Astrocyte of the cerebellum (primary cell): Measurements from ENCODE around the gene CDHR4.

Experiments used
- DNase-seq: peaks from one replicate; pipeline ENCODE4 v3.0.0-alpha.2; 2011; ENCODE audit warnings: low read depth
- H3K4me3 ChIP-seq: 2 replicates; pipeline ENCODE4 v1.5.1; 2011; ENCODE audit warnings: mild to moderate bottlenecking, low read depth, low read length, moderate library complexity
- in situ Hi-C: cut with HindIII; loops from 2 replicates; pipeline ENCODE4 v1.10.0; 2017; ENCODE audit warnings: low sequenced_read_pairs
- TF ChIP-seq, protein P1 (sequence below): IDR thresholded peaks from 2 replicates; pipeline ENCODE4 v1.5.1; 2012; ENCODE audit warnings: low read length, low read depth, moderate library complexity, mild to moderate bottlenecking; ENCODE audit errors: missing control alignments

Gene CDHR4, protein sequence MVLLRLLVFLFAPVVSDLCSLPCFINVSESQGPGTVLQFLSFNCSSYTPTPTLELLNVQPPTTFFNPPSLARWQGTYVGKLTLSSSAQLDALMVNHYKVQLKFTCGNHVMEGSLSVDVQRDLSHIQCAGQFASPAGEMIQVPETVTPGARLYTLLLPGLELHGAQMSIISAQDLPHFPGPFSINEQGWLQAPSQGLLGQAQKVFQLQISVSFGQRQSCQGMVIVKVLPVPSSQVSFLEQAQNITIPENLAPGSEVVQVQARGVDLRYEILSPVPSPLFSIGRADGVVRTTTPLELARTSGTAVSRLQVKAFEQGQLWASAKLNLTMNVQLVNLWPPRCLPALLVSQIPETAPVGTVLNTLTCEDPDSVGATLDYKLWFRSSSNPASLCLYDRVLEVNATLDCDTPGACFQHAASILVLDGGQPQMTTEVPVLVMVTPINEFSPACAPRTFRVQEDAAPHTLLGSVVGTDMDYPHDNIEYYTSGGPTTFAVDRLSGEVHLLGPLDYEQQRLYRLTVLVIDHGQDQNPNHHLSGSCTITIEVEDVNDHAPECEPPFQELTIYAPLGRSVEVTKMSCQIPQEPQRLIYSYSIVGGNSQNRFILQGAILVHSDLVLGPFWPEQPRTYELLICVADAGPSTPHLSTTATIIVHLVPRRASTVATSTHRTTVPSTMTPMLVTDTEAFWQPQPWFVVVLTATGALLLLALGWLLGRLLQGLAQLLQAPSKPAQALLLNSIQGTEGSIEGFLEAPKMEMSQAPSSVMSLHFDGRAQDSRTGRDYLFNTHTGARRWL

DNA sequence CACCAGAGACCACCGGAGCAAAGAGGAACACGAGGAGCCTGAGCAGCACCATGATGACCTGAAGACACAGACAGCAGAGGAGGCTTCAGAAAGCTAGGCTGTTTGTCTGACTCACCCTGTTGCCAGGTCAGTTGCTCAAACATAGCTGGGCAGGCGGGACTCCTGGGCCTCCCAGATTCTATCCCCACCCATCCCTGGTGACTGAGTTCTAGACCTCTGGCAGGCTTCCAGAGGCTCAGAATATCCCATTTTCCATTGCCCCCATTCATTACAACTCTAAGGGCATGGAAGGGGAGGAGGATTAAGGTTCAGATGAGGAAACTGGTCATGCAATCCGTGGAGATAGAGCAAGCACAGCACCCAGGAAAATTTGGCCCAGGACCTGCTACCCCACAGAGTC lies at the start of gene CDHR4:
Gene CDHR4, minus strand, starts transcription at position 113 of the 400 bp plus-strand sequence. Its CDS starts 61 bp downstream, at position 52.
- no peak for DNase-seq
- no peak within 1 kb of the TSS for H3K4me3 ChIP-seq
- TF ChIP-seq, protein P1, sequence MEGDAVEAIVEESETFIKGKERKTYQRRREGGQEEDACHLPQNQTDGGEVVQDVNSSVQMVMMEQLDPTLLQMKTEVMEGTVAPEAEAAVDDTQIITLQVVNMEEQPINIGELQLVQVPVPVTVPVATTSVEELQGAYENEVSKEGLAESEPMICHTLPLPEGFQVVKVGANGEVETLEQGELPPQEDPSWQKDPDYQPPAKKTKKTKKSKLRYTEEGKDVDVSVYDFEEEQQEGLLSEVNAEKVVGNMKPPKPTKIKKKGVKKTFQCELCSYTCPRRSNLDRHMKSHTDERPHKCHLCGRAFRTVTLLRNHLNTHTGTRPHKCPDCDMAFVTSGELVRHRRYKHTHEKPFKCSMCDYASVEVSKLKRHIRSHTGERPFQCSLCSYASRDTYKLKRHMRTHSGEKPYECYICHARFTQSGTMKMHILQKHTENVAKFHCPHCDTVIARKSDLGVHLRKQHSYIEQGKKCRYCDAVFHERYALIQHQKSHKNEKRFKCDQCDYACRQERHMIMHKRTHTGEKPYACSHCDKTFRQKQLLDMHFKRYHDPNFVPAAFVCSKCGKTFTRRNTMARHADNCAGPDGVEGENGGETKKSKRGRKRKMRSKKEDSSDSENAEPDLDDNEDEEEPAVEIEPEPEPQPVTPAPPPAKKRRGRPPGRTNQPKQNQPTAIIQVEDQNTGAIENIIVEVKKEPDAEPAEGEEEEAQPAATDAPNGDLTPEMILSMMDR, result no peak
- in situ Hi-C loops, result no loop called here

DNA sequence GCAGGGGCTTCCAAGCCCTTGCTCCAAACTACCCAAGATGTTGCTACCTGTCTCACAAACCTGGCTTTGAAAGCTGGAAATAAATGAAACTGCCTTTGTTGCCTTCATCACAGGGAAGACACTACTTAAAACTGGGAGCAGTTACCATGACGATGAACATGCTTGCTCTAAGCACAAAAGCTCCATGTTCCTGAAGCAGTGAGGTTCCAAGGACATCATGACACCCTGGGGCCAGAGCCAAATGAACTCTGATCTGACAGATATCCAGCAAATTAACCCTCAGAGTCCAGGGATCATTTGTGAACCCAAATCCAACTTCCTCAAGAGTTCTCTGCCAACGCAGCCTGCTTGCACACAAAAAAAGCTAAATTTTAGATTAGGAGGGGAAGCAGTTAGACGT lies 46.0 kb upstream of the CDHR4 start:
- no peak for DNase-seq
- TF ChIP-seq, protein P1, result no peak
- in situ Hi-C loops, result no loop called here
- no peak overlapping the region for H3K4me3 ChIP-seq

DNA sequence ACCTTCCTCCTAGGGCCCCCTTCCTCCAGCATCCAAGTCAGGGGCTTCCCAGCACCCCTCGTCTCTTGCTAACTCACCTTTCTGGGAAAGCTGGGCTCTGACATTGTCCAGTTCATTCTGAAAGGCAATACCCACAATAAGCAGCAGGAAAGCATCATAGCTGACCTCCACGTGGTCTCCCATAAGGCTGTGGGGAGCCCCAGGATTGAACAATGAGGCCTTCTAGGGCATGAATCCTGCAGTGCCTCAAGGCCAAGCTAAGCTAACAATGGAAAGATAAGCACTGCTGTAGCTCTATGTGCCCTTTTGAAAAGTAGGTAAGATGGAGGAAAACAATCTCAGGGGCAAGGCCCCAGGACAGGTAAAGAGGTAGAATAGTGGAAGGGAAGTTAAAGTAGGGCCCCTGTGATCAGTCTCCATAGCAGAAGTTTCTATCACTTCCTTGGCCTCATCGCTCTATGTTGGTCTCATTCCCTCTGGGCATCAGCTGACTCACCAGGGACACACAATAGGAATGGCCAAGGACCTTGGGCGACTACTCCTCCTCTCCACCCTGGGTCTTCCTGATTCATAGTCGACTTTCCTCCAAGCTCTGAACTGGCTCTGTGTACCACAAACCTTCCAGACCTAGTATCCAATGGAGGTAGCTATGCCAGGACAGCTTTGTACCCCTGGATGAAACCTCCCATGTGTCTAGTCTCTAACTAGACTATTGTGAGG lies 45.0 kb upstream of the CDHR4 start:
- no peak for DNase-seq
- in situ Hi-C loops, result no loop called here

DNA sequence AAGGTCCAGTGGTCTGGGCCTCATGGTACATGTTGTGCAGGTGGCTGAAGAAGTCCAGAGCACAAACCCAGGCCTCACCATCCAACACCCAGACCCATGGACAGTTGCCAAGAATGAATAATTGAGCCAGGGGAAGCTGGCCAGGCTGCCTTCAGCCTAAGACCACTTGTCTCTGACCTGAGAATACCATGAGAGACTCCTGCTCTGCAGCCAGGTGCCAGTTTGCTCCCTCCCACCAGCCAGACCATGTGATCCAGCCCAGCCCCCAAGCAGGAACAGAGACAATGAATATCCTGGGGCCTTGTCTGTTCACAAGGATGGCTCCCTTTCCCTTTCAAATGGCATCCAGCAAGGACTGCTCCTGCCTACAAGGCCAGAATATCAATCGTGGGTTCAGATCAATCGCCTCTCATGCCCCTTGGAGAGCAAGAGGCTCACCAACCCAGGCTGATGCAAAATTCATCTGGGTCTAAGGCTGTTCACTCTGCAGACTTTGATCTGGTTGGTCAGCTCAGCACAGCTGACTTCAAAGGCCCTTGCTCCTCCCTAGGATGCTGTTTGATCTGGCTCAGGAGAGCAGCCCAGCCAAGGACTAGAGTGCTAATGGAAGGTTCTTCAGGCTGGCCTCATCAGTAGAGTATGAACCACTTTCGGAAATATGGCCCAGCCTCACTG lies 43.3 kb upstream of the CDHR4 start:
- in situ Hi-C loops, result no loop called here
- DNase-seq, result no peak
- TF ChIP-seq, protein P1, result no peak
- H3K4me3 ChIP-seq, result no peak overlapping the region

More for the DNA sequence above, 45.0 kb upstream of the CDHR4 start:
- TF ChIP-seq, protein P1, result no peak
- no peak overlapping the region for H3K4me3 ChIP-seq

DNA sequence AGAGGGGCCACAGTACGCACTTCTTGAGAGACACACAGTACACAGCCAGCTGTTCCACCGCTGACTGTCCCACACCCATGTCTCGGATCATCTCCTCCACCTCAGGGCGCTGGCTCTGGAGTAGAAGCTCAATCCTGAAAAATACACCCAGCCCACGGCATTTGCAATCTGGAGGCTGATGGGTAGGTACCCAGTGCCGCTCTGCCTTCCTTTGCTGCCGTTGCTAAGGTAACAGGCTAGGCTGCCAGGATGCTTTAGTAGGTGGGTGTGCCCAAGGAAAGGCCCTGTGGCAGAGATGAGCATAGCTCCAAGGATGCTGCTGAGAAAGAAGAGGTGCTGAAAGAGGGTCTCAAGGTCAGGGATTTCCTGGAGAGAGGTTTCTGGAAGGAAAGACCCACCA lies 42.1 kb upstream of the CDHR4 start:
- TF ChIP-seq, protein P1, result no peak
- in situ Hi-C loops, result no loop called here
- no peak for DNase-seq
- H3K4me3 ChIP-seq, result no peak overlapping the region
